GM21360 (cell line): Measurements from ENCODE around the gene ARHGAP6.
"Not testable (repeated sequence)": the region's sequence is repeated elsewhere in the genome, so short reads cannot be mapped to it uniquely, and the experiment has no call there.

Source experiments
- ATAC-seq: cut with Tn5 transposase; IDR thresholded peaks from one replicate; pipeline ENCODE4 v1.9.1; 2021; ENCODE audit warnings: mild to moderate bottlenecking, moderate library complexity; ENCODE audit not compliant: unreplicated experiment

ARHGAP6 gene

GRCh38 chrX:11648705-11649519, 16.8 kb downstream of the ARHGAP6 start:
- ATAC-seq, result no peak

GRCh38 chrX:11647138-11647537, 18.6 kb downstream of the ARHGAP6 start:
- ATAC-seq, result no peak

GRCh38 chrX:11641349-11642065, 24.2 kb downstream of the ARHGAP6 start:
- no peak for ATAC-seq

GRCh38 chrX:11640089-11640488, 25.6 kb downstream of the ARHGAP6 start:
- no peak for ATAC-seq

GRCh38 chrX:11632732-11633131, 33.0 kb downstream of the ARHGAP6 start:
- ATAC-seq, result no peak

- no peak for ATAC-seq
Observed at GRCh38 chrX:11629593-11630211, 36.0 kb downstream of the ARHGAP6 start.

GRCh38 chrX:11628399-11628798, 37.3 kb downstream of the ARHGAP6 start:
- no peak for ATAC-seq

- ATAC-seq, result no peak
Observed at GRCh38 chrX:11626351-11626750, 39.4 kb downstream of the ARHGAP6 start.

GRCh38 chrX:11619441-11619840, 46.3 kb downstream of the ARHGAP6 start:
- no peak for ATAC-seq

- not testable (repeated sequence) for ATAC-seq
Observed at GRCh38 chrX:11614253-11614652, 51.5 kb downstream of the ARHGAP6 start.

- ATAC-seq, result no peak
Observed at GRCh38 chrX:11611965-11612364, 53.8 kb downstream of the ARHGAP6 start.

GRCh38 chrX:11611161-11611560, 54.6 kb downstream of the ARHGAP6 start:
- no peak for ATAC-seq

- no peak for ATAC-seq
Observed at GRCh38 chrX:11609109-11609508, 56.6 kb downstream of the ARHGAP6 start.

GRCh38 chrX:11606408-11606807, 59.3 kb downstream of the ARHGAP6 start:
- ATAC-seq, result no peak

GRCh38 chrX:11600578-11600977, 65.1 kb downstream of the ARHGAP6 start:
- no peak for ATAC-seq

GRCh38 chrX:11597479-11597878, 68.2 kb downstream of the ARHGAP6 start:
- ATAC-seq, result no peak

GRCh38 chrX:11591723-11592346, 73.9 kb downstream of the ARHGAP6 start:
- ATAC-seq, result no peak

- no peak for ATAC-seq
Observed at GRCh38 chrX:11589641-11590040, 76.1 kb downstream of the ARHGAP6 start.

GRCh38 chrX:11588097-11588496, 77.6 kb downstream of the ARHGAP6 start:
- no peak for ATAC-seq

GRCh38 chrX:11585174-11585573, 80.5 kb downstream of the ARHGAP6 start:
- ATAC-seq, result no peak

- no peak for ATAC-seq
Observed at GRCh38 chrX:11580789-11581188, 84.9 kb downstream of the ARHGAP6 start.
